Renal cortical epithelial cell (primary cell): ENCODE results near the gene SLC26A1. TPM values are rescaled to one million over a fixed set of nuclear protein-coding genes. Genes with fewer than 3 reads are reported as not detected.

Experiments
- DNase-seq: peaks from one replicate; pipeline ENCODE4 v3.0.0-alpha.2; 2011; ENCODE audit warnings: low read depth
- total RNA-seq: library from RNA; depleted of rRNA; stranded (reverse); fragments of >200 nt; gene quantifications from 2 replicates; pipeline ENCODE4 v1.2.3, GENCODE V29; 2014

Gene SLC26A1
- total RNA-seq, 1 donor from 2014 or later = 3.1 TPM

DNA sequence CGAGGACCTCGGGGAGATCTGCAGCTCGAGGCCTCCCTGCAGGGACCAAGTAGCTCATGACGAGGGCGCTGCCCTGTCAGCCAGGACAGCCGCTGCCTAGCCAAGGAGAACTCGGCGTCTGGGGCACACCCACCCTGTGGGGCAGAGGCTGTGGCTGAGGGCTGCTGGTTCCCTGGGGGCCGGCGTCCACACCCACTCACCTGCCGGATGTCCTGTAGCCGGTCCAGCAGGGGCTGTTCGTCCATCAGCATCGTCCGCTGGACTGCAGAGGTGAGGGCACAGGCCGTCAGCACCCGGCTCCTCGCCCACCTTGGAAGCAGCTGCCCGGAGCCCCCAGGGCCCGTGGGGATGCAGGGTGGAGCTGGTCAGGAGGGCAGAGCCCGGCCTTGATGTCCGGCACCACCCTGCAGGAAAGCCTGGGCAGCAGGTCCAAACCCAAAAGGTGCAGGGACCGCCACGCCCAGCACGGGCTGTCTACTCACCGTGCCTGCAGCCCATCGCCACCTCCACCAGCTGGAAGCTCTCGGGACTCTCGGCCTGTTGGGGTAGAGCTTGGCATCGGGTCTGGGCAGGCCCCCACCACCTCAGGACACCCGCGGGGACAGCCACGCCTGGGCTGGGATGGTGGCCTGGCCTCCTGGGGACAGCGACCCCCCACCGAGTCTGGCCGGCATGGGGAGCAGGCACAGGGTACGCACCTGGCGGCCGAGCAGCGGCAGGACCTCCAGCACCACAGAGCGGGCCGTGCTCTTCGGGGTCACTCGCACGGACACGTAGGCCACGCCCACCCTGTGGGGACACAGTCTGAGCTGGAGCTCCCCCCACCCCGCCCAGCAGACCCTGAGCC is 26.7 kb downstream of the SLC26A1 start:
- no peak for DNase-seq

DNA sequence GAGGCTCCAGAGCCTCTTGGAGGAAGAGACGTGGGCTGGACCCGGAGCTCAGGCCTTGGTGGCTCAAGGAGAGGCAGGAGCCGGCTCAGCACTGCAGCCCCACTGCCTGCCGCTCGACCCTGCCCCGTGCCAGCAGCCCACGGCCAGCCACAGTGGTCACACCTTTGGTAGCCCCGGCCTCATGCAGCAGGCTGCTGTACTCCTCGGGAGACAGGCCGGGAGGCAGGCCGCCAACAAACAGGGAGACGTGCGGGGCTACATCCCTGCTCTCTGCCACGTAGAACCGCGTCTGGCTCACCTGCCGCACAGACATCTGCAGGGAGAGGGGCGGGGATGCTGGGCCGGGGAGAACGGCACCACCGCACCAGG is 27.5 kb downstream of the SLC26A1 start:
- no peak for DNase-seq

DNA sequence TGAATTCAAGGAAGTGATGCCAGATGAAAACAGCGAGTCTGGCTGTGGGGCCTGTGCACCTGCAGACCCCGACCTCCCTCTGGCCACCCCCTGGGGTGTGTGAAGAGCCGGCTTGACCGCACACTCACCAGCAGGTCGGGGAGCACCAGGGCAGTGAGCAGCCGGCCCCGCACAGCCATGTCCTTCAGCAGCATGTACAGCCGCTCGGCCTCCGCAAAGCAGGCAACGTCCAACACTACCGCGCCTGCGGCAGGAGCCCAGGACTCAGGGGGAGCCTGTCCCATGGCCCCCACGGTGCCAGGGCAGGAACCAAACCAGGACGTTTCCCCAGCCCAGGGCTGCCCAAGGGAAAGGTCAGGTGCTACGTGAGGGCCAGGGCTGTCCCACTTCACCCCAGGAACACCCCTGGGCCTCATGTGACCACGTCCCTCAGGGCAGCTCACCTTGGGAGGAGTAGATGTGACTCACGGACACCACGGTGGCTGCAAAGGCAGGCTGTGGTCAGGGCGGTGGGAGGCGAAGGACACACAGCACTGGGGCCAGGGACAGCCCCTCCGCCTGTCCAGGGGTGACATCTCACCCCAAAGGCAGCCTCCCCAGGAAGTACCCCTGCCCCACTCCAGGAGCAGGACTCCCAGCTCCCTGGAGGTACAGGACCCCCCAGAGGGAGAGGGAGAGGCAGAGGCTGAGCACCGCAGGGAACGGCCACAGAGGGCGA is 28.0 kb downstream of the SLC26A1 start:
- no peak for DNase-seq

DNA sequence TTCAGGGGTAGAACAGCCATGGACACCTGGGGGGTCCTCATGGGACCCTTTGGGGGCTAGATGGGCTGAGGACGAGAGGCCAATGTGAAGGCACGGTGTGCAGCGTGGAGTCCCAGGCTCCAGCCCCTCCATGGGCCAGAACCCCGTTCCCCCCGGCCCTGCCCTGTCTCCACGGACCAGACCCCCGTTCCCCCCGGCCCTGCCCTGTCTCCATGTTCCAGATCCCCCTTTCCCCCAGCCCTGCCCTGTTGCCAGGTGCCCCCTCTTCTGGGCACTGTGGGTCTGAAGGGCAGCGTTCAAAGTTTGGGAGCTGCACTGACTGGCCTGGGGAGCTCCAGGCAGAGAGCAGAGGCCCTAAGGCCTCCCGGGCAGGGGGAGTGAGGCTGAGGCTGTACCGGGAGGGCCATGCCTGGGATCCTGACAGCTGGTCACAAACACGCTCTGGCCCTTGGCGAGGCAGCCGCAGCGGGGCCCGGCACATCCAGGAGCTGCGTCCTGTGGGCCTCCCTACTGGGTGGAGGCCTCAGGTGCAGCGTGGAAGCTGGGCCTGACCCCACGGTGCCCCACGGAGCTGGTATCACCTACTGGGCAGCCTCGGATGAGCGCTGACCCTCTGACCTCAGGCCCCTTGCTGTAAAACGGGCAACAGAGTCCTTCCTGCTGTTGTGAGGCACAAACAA is 28.7 kb downstream of the SLC26A1 start:
- DNase-seq = no peak

DNA sequence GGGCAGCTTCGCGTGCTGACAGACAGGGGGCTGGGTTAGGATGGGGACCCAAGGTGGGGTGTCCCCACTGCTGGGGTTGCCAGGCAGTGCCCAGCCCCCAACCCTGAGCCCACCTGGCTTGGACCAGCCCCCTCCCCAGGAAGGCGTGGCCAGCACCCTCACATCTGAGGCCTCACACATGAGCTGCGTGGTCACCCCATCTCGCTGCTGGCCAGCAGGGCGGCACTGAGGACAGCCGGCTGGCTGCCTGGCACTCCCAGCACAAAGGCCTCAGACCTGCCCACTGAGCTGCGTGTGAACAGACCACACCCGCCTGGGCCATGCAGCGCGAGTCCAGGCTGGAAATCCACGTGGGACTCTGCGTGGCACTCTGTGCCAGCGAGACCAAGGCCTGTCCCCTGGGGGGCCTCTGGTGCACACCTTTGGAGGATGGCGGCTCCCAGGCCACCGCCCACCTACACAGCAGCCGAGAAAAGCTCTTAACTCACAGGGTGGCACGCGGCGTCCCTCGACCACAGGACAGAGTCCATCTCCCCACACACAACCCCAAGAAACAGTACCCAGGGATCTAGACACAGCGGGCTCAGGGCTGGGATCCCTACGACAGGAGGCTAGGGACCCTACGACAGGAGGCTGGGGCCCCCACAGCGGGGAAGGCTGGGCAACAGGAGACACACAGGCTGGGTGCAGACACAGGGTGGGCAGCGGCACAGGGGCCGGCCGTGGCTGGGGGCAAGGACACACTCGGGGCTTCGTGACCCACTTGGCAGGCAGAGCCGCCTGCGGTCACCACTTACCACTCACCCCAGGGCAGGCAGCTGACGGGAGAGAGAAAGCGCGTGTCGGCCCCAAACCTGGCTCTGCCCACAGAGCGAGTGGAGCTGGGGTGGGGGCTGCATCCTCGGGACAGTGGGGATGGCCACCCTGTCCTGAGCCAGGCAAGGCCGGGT is 29.7 kb downstream of the SLC26A1 start:
- DNase-seq = no peak

DNA sequence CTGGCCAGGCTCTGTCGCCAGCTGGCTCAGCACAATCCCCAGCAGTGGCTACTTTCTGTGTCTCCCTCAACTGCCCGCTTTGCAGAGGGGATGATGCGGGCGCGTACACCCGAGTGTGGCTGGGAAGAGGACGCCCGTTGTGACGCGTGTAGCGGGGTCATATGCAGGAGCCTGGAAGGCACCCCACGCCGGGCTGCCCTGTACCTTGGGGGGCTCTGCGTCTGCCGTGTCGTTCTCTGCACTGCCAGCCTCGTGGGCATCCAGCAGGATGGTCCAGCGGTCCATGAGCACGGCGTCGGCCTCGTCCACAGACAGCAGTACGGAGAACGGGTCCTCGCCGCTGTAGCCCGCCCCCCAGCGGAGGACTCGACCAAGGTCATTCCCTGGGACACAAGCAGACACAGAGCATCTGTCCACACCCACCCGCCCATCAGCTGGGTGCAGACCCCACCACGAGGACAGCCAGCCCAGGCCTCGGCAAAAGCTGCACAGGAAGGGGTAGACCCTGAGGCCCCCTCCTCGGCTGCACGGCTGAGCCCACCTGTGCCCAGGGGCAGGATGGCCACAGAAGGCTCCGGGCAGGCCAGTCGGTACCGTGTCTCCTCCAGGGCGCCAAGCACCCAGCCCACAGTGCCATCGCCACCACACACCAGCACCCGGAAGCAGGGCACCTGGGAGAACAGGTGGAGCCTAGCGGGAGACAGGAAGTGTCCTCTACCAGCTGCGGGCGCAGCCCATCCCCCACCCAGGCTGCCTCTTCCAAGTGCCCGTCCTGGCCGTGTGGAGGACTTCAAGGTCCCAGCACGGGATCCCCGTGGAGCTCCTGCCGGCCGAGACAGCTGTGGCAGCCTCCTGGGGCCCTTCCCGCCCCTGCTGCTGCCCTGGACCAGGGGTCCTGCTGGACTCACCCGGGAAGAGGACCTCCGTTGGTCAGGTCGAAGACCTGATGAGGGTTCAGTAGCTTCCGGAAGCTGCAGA is 30.7 kb downstream of the SLC26A1 start:
- no peak for DNase-seq

DNA sequence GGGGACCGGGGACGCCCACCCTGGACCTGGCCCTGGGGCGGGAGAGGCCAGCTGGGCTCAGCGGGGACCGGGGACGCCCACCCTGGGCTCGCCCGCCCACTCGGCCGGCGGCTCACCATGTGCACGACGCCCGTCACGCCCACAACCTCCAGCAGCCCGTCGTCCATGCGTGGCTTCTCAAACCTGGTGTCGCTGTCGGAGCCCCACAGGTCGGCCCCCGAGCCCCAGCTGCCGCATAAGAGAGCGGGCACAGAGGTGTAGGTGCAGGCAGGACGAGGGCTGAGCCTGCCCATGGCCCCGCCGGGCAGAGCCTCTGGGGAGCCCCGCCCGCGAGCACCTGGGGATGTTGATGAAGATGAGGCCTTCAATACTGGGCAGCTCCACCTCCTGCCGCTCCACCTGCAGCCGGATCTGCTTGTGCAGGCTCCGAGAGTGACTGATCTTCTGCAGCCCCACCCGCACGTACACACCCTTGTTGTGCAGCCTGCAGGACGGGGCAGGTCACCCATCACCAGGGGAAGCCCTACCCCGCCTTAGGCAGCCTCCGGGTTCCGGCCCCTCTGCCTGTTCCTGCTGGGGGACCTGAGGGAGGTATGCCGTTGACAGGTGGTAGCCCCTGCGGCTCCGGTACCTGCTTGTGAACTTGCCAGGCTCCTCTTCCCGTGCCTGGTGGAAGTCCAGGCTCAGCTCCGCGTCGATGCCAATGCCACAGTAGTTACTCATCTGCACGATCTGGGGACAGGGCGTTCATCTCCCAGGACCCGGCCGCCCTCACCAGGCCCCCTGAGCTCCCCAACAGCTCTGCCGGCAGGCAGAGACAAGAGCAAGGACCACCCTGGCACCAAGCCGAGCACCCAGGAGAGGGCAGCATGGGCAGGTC is 31.6 kb downstream of the SLC26A1 start:
- no peak for DNase-seq

DNA sequence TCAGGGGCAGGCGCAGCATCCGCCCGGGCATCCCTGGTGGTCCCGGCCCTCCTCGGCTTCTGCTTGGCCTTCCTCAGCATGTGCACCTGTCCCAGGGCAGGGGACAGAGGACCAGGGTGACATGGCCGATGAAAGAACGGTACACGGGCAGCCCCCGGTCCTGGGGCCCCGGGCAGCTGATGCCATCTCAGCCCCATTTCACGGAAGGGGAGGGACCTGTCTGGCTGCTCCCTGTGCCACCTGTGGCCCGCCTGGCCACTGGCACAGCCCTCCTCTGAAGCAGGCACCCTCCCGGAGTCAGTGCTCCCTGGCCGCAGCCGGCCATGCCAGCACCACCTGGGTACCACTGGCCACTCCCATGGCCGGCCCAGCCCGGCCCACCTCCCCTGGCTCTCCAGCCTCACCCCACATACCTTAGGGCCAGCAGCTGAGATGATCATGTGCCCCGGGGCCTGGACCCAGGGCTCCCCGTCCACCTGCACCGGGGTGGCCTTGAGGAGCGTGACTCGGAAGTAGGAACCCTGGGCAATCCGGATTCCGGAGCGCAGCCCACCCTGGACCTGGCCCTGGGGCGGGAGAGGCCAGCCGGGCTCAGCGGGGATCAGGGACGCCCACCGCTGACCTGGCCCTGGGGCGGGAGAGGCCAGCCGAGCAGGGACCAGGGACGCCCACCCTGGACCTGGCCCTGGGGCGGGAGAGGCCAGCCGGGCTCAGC is 32.4 kb downstream of the SLC26A1 start:
- DNase-seq = no peak

DNA sequence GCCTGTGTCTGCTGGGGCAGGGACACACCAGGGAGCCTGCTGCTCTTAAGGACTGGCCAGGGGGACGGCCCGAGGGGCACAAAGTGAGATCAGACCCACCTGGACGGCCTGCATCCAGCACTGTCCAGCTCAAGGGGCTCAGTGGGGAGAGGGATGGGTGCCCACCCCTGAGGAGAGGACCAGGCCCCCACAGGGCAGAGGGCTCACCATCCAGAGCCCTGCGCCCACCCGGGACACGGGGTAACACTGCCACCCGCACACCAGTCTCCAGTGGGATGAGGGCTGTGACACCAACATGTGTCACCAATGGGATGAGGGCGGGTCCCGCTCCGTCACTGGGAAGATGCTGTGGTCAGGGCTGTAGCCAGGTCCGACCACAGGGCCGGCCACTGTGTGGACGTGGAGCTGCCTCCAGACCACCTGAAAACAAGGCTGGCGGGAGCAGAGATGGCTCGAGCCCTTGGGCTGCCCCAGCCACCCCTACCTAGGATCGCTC is 33.0 kb downstream of the SLC26A1 start:
- no peak for DNase-seq

DNA sequence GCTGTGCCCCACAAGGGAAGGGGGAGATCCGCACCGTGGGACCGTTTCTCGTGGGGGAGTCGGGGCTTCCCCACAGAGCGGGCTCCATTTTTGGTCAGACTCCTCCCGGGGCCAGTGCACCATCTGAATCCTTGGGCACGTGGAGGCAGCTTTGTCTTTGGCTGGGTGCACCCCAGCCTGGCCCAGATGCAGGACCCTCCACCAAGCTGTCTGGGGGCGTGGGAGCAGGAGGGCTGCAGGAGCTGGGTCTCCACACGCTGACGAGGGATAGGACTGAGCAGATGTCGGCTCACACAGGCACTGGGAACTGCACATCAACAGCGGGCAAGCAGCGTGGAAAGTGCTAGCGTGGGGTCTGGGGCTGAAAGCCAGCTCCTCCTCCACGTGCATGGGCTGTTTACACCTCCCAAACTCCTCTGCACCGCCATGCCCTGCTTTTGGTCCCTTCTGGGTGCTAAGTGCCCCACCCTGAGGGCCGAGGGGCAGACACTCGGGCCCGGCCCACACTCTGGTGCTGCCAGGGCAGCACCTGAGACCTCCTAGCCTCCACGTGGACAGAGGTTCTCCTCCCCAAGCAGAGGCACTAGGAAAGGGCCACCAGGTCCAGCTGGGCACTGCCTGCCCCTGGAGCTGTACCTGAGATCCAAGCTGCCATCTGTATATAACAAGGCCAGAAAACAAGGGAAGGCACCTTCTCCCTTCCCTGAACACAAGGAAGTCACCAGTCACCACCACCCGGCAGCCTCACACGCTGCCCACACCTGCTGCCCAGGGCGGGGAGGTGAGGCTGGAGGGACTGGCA is 33.7 kb downstream of the SLC26A1 start:
- no peak for DNase-seq

DNA sequence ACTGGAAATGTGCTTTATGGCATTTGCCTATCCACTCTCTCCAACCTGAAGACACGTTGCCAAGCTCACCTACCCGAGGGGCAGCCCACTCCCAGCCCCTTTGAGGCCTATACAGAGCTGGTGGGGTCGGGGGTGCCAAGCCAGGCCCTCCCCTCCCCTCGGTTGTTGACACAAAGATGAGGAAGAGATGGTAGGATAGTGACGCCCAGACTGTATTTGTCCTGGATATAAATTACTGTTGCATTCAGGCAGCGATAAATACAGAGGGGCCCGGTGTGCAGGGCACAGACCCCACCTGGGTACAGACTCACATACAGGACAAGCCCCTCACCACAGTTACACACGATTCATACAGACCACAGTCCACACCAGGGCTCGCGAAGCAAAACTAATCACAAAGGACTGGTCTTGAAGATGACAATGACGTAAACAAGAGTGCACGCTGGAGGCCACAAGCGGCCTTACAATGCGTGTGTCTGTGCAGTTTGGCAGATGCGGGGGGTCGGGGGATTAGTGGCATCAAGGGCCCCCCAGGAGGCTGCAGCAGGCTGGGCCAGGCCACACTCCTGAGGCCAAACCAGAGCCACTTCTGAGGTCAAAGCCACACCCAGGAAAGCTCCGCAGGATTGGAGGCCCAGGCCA is 34.4 kb downstream of the SLC26A1 start:
- no peak for DNase-seq

DNA sequence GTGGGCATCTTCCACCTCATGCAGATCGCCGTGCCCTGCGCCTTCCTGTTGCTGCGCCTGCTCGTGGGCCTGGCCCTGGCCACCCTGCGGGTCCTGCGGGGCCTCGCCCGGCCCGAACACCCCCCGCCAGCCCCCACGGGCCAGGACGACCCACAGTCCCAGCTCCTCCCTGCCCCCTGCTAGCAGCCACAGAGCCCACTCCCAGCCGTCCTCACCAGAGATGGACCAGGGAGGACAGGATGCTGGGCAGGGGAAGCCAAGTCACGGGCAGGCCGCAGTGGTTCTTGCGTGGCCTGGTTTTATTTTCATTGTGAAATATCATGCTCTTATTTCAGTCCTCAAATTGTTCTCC is 34.9 kb downstream of the SLC26A1 start:
- no peak for DNase-seq

DNA sequence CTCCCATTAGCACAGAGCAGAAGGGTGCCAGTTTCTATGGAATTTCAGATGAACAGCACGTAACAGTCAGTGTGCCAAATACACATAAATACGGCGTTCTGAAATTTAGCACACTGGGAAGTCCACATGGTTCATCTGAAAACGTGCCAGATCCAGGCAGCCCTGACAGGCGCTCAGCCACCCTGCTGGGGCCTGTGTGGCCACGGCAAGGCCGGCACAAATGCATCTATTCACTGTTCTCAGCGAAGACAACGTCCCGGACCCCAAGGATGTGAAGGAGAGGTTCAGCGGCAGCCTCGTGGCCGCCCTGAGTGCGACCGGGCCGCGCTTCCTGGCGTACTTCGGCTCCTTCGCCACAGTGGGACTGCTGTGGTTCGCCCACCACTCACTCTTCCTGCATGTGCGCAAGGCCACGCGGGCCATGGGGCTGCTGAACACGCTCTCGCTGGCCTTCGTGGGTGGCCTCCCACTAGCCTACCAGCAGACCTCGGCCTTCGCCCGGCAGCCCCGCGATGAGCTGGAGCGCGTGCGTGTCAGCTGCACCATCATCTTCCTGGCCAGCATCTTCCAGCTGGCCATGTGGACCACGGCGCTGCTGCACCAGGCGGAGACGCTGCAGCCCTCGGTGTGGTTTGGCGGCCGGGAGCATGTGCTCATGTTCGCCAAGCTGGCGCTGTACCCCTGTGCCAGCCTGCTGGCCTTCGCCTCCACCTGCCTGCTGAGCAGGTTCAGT is 35.5 kb downstream of the SLC26A1 start:
- DNase-seq = no peak

DNA sequence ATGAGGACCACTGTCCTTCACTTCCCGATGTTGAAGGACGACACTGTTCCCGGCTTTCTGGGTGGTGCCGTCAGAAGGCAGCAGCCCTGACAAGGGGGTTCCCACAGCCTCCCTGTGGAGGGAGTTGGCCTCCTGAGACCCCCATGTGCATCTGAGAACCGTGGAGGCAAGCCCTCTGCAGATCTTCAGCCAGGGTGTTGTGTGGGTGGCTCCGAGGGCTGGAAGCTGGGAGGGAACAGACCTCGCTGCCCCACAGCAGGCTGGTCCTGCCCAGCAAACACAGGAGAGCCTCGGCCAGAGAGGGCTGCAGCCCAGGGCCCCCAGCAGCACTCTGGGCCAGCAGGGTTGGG is 36.0 kb downstream of the SLC26A1 start:
- DNase-seq = no peak

DNA sequence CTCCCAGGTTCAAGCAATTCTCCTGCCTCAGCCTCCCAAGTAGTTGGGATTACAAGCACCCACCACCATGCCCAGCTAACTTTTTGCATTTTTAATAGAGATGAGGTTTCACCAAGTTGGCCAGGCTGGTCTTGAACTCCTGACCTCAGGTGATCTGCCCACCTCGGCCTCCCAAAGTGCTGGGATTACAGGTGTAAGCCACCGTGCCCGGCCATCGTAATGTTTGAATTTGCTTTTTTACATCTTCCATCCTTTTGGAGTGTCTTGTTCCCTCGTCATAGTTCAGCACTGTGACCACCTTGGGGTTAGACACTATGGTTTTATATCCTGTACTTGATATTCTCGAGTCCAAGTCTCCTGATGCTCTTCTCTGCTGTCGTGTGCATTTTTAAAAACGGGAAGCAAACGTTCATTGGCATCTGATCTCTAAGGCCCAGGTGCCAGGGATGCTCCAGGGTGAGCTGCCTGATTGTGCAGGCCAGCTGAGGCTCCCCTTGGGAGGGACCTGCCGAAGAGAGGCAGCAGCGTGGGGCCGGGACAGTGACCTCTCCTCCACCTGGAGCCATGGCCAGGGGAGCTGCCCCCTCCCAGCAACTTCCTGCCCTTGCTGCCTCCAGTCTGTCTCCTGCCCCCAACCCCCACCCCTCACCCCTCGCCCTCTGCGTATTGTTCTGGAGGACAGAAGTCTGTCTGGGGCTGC is 36.5 kb downstream of the SLC26A1 start:
- DNase-seq = no peak

DNA sequence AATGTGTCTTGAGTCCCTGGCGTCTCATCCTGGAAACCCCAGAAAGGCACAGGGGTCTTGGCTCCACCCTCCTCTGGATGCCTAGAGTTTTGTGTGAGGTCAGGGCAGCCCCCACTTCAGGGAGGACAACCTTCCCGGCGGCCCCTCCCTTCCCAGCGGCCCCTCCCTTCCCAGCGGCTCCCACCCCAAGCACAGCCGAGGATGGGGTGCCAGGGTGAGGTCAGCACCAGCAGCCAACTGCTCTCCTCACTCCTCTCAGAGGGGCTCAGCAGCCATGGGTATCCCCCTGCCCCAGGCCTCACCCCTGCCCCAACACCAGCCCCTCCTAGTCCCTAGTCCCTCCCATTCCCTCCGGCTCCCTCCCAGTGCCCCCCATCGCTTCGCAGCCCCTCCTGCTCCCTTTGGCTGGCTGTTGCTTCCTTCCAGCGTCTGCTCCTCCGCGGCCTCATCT is 37.2 kb downstream of the SLC26A1 start:
- DNase-seq = no peak
